A673 (cell line): ENCODE results near the gene DHPS. TPM values are rescaled to one million over a fixed set of nuclear protein-coding genes. Genes with fewer than 3 reads are reported as not detected.

Experiments
- Bru-seq: library from RNA; stranded (reverse); fragments of 400-500 nt; gene quantifications from one replicate; lab custom pipeline; 2021; lab: Mats Ljungman, UMichigan
- BruChase-seq, 2 experiments: library from RNA; stranded (reverse); fragments of 400-500 nt; gene quantifications; one replicate each; lab custom pipeline; 2021; lab: Mats Ljungman, UMichigan
- BruUV-seq: library from RNA; stranded (reverse); fragments of 400-500 nt; replicated peaks from 2 replicates; lab custom pipeline; 2021; lab: Mats Ljungman, UMichigan
- CTCF ChIA-PET: fragments of 300-600 bp; sonication (Branson Sonifier 250); formaldehyde crosslinking; loops from one replicate; lab custom pipeline; 2022; ENCODE audit warnings: antibody characterized with exemption; lab: Charles Lee
- POLR2A ChIA-PET: fragments of 300-600 bp; sonication (Branson Sonifier 250); formaldehyde crosslinking; loops from one replicate; lab custom pipeline; 2022; ENCODE audit warnings: antibody characterized with exemption; ENCODE audit not compliant: low non-redundant PET; lab: Charles Lee
- DNase-seq: peaks from one replicate; pipeline ENCODE4 v3.0.0-alpha.2; 2015; ENCODE audit warnings: low spot score
- H3K27ac ChIP-seq: fragments of 200-600 bp; sonication (generic); 2 replicates; pipeline ENCODE4 v1.5.1; 2016; ENCODE audit warnings: mixed run types, low read depth, mild to moderate bottlenecking, mixed read lengths, antibody characterized with exemption, low read length; ENCODE audit not compliant: poor library complexity, severe bottlenecking
- H3K27me3 ChIP-seq: fragments of 200-600 bp; sonication (generic); replicated peaks from 2 replicates; pipeline ENCODE4 v1.6.1; 2017; ENCODE audit warnings: mixed run types, low read depth, mild to moderate bottlenecking, mixed read lengths, antibody characterized with exemption, low read length; ENCODE audit not compliant: insufficient read depth, poor library complexity
- H3K36me3 ChIP-seq: fragments of 200-600 bp; sonication (generic); 2 replicates; pipeline ENCODE4 v1.6.1; 2016; ENCODE audit warnings: mixed run types, mild to moderate bottlenecking, mixed read lengths, antibody characterized with exemption, low read length; ENCODE audit not compliant: insufficient read depth, poor library complexity, severe bottlenecking
- H3K4me1 ChIP-seq: fragments of 200-600 bp; sonication (generic); 2 replicates; pipeline ENCODE4 v1.6.1; 2017; ENCODE audit warnings: mixed run types, mild to moderate bottlenecking, mixed read lengths, antibody characterized with exemption, low read length; ENCODE audit not compliant: insufficient read depth, poor library complexity, severe bottlenecking
- H3K4me3 ChIP-seq: fragments of 200-600 bp; sonication (generic); 2 replicates; pipeline ENCODE4 v1.5.1; 2016; ENCODE audit warnings: low read depth, mixed run types, mild to moderate bottlenecking, mixed read lengths, low read length; ENCODE audit not compliant: poor library complexity, severe bottlenecking
- H3K9me3 ChIP-seq: fragments of 200-600 bp; sonication (generic); 2 replicates; pipeline ENCODE4 v1.6.1; 2016; ENCODE audit warnings: mixed run types, low read depth, mild to moderate bottlenecking, mixed read lengths, antibody characterized with exemption, low read length; ENCODE audit not compliant: poor library complexity, severe bottlenecking
- EZH2 ChIP-seq: fragments of 200-600 bp; sonication (generic); IDR thresholded peaks from 2 replicates; pipeline ENCODE4 v1.6.1; 2017; ENCODE audit warnings: borderline replicate concordance, low read depth, mild to moderate bottlenecking, mixed read lengths, antibody characterized with exemption, low read length; ENCODE audit not compliant: poor library complexity, severe bottlenecking
- intact Hi-C: fragments of 100-400 bp; cut with micrococcal nuclease; formaldehyde crosslinking; loops from one replicate; pipeline ENCODE4 v1.10.0; 2022; ENCODE audit not compliant: unreplicated experiment
- long read RNA-seq: library from polyadenylated mRNA; stranded (forward); transcript quantifications from one replicate; pipeline ENCODE4 v2.0.0, GENCODE V29; 2022
- total RNA-seq: library from RNA; stranded (reverse); gene quantifications from 2 replicates; pipeline ENCODE4 v1.2.3, GENCODE V29; 2021
- TF ChIP-seq, protein P1 (sequence below): fragments of 300-800, 200-600 bp; sonication (generic); conservative IDR thresholded peaks from 2 replicates; pipeline ENCODE4 v1.5.1; 2017; ENCODE audit warnings: low read depth, mild to moderate bottlenecking, antibody characterized with exemption, low read length, moderate library complexity, mixed read lengths

The DHPS gene
- total RNA-seq (117 and 127 TPM in 2 replicates), Bru-seq, nascent RNA (percentile 75 among the genes with signal in this experiment), BruChase-seq, experiment 1, labeled RNA remaining after a 2-hour chase (percentile 81 among the genes with signal in this experiment), BruChase-seq, experiment 2, labeled RNA remaining after a 6-hour chase (percentile 92 among the genes with signal in this experiment)
- long read RNA-seq, transcript DHPS-201 (9 exons, 1,363 nt): major isoform, 72 of 115 reads
- long read RNA-seq, transcript DHPS-207 (9 exons, 1,172 nt): minor isoform, 5 of 115 reads
- long read RNA-seq, partial matches to known transcripts: 6 of 115 reads
- long read RNA-seq, other reads (novel, unspliced or antisense): 28 of 115 reads

DNA sequence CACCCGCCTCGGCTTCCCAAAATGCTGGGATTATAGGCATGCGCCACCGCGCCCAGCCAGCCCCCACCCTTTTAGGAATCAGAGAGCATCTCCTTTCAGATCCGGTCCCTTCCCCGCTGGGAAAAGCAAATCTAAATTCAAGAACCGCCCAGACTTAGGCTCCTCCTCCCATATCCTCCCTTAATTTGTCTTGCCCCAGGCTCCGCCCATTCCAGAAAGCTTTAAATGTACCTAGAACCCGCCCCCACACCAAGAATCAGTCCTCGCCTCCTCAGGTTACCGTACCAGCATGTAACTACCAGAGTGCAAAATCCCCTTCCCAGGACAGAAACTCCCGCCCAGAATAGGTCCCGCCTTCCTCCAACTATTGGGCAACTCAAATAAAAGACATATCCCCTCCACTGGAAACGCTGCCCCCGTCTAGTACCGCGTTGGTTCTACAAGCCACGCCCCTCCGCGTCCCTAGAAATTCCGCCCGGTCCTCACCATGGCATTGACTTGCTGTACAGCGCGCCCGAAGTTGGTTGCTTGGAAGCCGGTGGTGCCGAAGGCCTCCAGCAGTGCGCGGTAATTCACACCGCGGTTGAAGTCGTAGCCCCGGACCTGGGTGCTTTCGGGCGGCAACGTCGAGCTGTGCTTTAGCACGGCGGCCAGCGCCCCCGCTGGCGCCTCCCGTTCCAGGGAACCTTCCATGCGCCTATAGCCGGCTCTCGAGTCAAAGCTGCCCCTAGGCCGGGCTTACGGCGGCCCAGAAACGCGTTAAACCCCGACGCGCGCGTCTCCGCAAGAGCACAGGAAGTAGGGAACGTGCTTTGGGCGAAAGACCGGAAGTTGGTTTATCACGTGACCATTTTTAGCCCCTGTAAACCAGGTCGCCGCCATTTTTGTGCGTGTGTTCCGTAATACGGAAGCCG lies at the start of gene DHPS:
DHPS (minus strand) TSS at position 807 of the 914 bp plus-strand sequence; CDS start at position 693, 114 bp downstream.
- H3K27ac ChIP-seq: peak within 1 kb of the TSS; percentile 100
- intact Hi-C loops: loop anchor here (5.0 kb wide), 1 partner anchor 111 kb away; the partner anchor contains the start of gene JUNB
- TSS peak; percentile 78 for BruUV-seq
- no peaks in the 10 kb centered on the region for H3K27me3 ChIP-seq
- no peaks in the 10 kb centered on the region for H3K9me3 ChIP-seq
- TF ChIP-seq, protein P1, sequence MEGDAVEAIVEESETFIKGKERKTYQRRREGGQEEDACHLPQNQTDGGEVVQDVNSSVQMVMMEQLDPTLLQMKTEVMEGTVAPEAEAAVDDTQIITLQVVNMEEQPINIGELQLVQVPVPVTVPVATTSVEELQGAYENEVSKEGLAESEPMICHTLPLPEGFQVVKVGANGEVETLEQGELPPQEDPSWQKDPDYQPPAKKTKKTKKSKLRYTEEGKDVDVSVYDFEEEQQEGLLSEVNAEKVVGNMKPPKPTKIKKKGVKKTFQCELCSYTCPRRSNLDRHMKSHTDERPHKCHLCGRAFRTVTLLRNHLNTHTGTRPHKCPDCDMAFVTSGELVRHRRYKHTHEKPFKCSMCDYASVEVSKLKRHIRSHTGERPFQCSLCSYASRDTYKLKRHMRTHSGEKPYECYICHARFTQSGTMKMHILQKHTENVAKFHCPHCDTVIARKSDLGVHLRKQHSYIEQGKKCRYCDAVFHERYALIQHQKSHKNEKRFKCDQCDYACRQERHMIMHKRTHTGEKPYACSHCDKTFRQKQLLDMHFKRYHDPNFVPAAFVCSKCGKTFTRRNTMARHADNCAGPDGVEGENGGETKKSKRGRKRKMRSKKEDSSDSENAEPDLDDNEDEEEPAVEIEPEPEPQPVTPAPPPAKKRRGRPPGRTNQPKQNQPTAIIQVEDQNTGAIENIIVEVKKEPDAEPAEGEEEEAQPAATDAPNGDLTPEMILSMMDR: no peak
- no peak for TF ChIP-seq EZH2
- ChIA-PET CTCF (interaction anchor here (0.7 to 0.9 kb wide), 2 partner anchors 12 to 86 kb away, joined by 3 to 7 read pairs; a partner anchor contains a TSS), POLR2A (interaction anchor here (0.5 kb wide), 1 partner anchor 941 kb away, joined by 8 read pairs; no protein-coding TSS in a partner anchor)
- DNase-seq: peak; percentile 100
- peaks cover 36% of the 10 kb centered on the region for H3K36me3 ChIP-seq
- H3K4me3 ChIP-seq: peak within 1 kb of the TSS; percentile 77
- H3K4me1 ChIP-seq: no peaks in the 10 kb centered on the region

DNA sequence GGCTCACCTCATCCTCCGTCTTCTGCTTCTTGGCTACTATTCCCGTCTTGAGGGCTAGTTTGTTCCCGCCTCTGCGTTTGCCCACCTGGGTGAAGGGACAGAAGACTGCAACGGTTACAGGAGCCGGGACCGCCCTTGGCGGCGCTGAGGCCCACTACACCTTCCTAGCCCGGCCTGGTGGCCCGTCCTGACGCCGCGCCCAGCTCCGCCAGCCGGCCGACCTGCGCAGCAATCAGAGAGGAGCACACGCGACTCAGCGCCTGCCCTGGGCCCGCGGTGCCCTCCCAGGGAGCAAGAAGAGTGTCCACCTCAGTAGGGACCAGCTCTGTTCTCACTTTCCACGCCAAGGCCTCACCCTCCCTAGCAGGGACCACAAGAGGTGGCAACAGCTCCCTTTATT lies 49.7 kb upstream of the DHPS start:
- ChIA-PET CTCF (no interaction called here), POLR2A (no interaction called here)
- no peak for DNase-seq
- BruUV-seq: no TSS peak
- intact Hi-C loops: no loop called here
- H3K36me3 ChIP-seq: peaks cover 45% of the 10 kb centered on the region
- peak overlapping the region; percentile 23 for H3K27ac ChIP-seq
- no peaks in the 10 kb centered on the region for H3K27me3 ChIP-seq
- H3K4me1 ChIP-seq: peaks cover 13% of the 10 kb centered on the region
- no peak for TF ChIP-seq EZH2
- TF ChIP-seq, protein P1: no peak
- no peak overlapping the region for H3K4me3 ChIP-seq
- H3K9me3 ChIP-seq: no peaks in the 10 kb centered on the region

DNA sequence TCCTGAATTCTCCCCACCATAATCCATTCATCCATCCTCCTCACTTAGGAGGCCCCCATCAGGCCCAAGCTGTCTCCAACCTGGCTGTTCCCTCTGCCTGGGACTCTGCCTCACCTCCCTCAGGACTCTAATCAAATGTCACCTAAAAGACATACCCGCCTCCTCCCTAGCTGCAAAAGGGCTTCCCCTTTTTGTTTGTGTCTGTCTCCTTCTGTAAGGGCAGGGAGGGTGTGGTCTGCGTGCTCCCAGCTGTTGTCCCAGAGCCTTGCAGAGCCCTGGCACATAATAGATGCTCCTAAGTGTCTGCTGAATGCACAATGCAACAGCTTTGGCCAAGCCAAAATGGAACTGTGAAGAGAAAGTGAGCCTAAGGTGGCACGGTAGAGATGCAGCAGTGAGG lies 48.4 kb upstream of the DHPS start:
- POLR2A ChIA-PET: no interaction called here

More for the DNA sequence above, 48.4 kb upstream of the DHPS start:
- H3K27me3 ChIP-seq: no peaks in the 10 kb centered on the region
- CTCF ChIA-PET: no interaction called here
- peaks cover 9% of the 10 kb centered on the region for H3K4me1 ChIP-seq
- H3K36me3 ChIP-seq: peaks cover 45% of the 10 kb centered on the region
- BruUV-seq: no TSS peak
- H3K4me3 ChIP-seq: no peak overlapping the region
- TF ChIP-seq, protein P1: no peak
- TF ChIP-seq EZH2: no peak
- no peak overlapping the region for H3K27ac ChIP-seq
- H3K9me3 ChIP-seq: no peaks in the 10 kb centered on the region
- intact Hi-C loops: no loop called here
- no peak for DNase-seq
